Stimulated activated CD8-positive, alpha-beta memory T cell treated with anti-CD3 and anti-CD28 coated beads, Interleukin-4, amount 100 ng/mL, for 4 hours (primary cell): Measurements from ENCODE around the gene SPINK1.
"Not testable (repeated sequence)": the region's sequence is repeated elsewhere in the genome, so short reads cannot be mapped to it uniquely, and the experiment has no call there.

Source experiments
- DNase-seq, 2 donors: peaks; one replicate each; pipeline ENCODE4 v3.0.0-alpha.2; 2020; ENCODE audit warnings: low read depth in 2 of 2, low spot score in 1 of 2

SPINK1 gene

DNA sequence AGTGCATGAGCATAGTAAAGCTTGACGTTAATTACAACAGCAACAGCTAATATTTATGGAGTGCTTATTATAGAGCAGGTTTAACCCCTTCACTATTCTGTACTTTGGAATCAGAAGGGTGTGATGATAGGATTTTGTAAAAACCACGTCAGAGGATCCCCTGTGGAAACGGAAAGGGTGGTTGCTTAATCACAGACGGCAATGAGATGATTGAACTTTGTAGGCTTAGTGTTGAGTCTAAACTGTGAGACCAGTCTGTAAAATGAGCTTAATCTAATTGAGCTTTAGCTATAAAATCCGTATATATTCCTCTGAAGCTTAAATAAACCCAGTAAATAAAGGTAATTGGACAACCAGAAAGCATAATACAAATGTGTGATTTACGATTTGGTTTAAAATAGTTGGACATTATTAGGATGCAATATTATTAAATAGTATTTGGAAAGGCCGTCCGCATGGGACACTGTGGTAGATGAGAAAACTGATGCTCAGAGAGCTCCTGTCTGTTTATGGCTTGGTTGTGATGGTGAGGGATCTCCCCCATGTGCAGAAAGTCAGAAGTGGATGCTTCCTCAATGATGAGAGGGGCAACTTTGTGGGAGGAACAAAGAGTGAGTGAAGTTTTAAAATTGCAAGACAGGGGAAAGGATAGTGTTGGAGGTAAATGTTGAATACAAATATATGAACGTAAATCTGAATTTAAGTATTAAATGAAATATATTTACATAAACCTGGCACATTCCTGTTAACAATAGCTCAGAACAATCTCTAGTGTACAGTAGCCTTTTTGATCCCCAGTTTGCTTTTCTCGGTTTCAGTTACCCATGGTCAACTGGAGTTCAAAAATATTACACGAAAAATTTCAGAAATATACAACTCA, 23.7 kb upstream of the SPINK1 start:
- no peak for DNase-seq

DNA sequence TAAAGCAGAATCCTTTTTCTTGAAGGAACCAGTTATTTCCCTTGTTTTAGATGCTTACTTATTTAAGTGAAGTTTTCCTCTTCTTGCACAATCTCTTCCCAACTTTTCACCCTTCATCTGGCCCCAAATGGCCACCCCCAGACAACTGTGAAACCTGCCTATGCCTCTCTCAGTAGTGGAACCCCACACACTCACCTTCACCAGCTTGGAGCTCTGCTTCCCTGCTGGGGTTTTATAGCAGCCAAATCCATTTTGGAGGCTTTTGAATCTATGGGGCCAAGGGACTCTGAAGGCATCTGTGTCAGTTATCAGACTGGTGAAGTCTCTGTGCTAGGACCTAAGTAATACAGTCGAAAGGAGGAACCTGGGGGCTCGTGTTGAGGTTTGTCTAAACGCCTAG, 22.9 kb upstream of the SPINK1 start:
- no peak for DNase-seq

GRCh38 chr5:147853372-147853987, 22.0 kb upstream of the SPINK1 start:
- no peak for DNase-seq

DNA sequence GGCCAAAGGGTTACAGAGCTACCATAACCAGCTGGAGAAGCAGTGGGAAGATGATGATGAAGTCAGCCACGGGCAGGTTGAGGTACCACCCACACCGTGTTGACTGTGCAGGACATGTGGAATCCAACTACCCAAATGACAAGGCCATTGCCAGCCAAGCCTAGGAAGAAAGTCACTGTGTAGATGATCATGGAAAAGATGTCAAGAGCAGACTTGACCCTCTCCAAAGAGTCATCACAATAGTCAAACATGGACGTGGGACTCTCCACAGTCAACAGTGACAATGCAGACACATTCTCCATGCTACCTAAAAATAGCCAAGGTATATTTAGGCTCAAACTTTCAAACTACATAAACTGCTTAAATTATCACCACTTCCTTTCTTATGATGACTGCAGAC, 20.9 kb upstream of the SPINK1 start:
- no peak for DNase-seq

- DNase-seq = no peak
Measured at GRCh38 chr5:147851578-147851977, 20.1 kb upstream of the SPINK1 start.

- no peak for DNase-seq
Measured at GRCh38 chr5:147849226-147849625, 17.8 kb upstream of the SPINK1 start.

DNA sequence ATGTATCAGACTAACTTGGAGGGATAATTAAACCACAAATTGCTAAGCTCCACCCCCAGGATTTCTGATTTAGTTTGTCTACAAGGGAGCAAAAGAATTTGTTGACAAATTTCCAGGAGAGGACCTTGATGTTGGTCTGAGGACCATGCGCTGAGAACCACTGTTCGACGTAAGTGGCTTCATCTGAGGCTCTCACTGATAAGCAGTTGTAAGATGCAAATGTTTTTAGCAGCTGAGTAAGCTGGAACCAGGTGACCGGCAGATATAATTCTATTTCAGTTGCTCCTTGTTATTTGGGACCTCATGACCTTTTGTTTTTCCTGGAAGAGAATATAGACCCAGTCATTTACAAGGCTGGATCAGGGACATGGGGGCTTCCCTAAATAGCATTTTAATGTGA, 14.1 kb upstream of the SPINK1 start:
- DNase-seq = no peak

DNA sequence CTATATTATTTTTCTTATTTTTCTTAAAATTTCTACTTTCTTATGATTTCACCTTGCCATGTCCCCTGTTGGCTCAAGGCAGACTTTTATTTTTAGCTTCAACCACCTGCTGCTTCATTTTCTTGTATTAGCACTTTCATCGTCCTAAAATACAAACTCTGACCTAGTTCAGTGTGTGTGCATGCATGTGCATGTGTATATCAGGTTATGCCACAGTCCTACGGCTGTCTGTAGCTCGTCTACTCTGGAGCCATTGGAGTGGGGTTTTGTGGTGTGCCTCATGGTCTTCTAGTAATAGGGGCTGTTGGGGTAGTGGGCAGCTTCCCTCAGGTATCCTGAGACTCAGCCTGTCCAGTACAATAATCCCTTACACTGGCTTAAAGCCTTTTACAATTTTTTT, 13.4 kb upstream of the SPINK1 start:
- no peak for DNase-seq

- no peak for DNase-seq
Measured at GRCh38 chr5:147842869-147843268, 11.4 kb upstream of the SPINK1 start.

DNA sequence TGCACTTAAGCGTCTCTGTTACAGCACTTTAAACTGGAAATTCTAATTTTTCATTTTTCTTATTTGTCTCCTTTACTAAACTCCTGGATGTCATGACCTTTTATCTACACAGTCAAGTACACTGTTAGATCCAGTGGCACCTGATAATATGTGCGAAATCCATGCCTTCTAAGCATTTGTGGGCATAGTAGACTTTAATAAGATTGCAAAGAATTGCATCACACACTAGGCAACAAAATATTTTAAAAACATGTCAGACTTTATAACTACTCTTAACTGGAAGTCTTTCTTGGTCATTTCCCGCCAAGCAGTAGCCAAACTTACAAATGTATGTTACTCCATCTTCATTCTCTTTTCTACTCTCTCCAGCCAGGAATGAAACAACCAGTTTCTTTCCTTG, 5.0 kb upstream of the SPINK1 start:
- no peak for DNase-seq

DNA sequence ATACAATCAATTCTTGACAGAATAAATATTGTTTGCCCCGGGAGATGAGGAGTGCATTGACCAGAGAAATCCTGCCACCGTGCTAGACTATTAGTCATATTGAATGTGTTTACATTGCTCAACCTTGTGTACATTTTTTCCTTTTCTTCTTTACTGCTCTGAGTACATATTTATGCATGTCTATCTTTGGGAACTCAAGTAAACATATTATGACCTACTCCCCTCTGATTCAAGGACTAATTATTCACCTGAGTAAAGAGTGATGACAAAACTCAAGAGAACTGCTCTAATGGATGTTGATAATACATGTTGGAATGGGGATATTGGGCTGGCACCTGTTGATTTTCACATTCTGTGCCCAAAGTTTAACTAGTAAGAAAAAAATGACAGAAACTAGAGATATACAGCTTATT, 3.9 kb upstream of the SPINK1 start:
- no peak for DNase-seq

GRCh38 chr5:147832541-147832940, 1.1 kb upstream of the SPINK1 start:
- no peak for DNase-seq

GRCh38 chr5:147830035-147830434, 1.4 kb downstream of the SPINK1 start:
- DNase-seq = no peak

- not testable (repeated sequence) for DNase-seq
Measured at GRCh38 chr5:147827017-147827416, 4.5 kb downstream of the SPINK1 start.

DNA sequence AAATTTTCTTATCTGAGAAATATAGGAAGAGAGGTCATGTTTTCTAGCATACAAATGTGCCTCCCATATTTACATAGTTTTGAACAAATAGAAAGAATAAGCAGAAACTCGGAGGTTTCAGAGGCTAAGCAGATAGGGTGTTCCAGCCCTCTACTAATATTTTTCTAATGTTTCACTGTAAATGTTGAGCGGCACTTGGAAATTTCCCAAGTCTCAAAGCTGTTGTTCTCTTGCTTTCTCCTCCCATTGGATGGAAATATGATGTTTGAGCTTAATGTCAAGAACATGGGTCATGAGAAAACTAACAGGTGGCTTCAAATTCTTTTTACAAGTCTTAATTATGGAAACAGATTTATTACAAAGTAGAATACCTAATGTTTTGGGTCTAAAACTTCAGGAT, 5.1 kb downstream of the SPINK1 start:
- no peak for DNase-seq

- no peak for DNase-seq
Measured at GRCh38 chr5:147822686-147823491, 8.6 kb downstream of the SPINK1 start.

- not testable (repeated sequence) for DNase-seq
Measured at GRCh38 chr5:147822222-147822621, 9.2 kb downstream of the SPINK1 start.

DNA sequence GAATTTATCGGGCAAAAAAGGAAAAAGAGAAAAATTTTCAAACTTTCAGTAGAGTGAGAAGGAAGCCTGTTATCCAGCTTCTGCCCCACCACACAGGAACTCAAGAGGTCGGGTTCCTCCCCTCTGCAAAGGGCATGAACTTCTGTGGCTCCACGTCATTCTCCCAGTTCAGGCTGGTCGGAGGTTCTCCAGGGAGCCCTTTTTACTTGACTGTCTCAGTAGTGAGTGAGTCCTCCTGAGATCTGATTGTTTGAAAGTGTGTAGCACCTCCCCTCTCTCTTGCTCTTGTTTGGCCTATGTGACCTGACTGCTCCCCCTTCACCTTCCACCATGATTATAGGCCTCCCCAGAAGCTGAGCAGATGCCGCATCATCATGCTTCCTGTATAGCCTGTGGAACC, 9.7 kb downstream of the SPINK1 start:
- DNase-seq = no peak

- no peak for DNase-seq
Measured at GRCh38 chr5:147819261-147819770, 12.2 kb downstream of the SPINK1 start.

DNA sequence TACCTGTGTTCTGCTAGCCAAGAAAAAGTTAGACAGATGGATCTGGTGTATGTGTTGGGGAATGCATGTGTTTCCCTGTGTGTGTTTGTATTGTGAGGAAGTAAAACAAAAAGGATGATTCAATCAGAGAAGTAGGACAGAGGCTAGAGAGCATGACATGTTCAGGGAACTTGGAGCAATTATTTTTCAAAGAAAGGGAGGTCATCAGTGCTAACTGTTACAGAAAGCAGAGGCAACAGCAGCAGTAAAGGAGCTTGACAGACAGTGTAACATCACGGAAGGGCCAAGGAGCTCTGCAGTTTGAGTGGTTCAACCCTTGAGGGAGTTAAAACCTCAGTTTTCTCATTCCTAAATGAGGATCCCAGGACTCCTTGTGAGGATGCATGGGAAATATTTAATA, 13.2 kb downstream of the SPINK1 start:
- no peak for DNase-seq

DNA sequence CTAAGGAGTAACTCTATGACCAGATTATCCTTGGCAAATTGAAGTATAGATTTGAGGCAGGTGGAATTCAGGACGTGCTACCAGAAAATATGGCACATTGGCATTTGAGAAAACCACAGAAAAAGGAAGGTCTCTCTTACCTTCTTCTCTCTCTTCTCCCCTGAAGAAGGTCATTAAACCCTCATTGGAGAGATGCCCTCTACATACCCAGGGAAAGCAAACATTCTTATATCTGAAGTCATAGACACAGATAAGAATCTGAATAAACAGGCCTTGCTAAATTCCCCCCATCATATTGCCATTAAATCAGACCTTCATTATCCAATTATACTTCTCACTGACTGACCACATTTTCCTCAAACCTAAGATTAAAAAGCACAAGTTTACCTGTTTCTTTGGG, 17.8 kb downstream of the SPINK1 start:
- DNase-seq = no peak
